HepG2 (cell line): ENCODE measurements around the gene CLIC4. TPM values are rescaled to one million over a fixed set of nuclear protein-coding genes. Genes with fewer than 3 reads are reported as not detected.
A peak's percentile ranks its signal among the peaks of the same experiment; 100 is the strongest.
"Not testable (repeated sequence)": the region's sequence is repeated elsewhere in the genome, so short reads cannot be mapped to it uniquely, and the experiment has no call there.

ENCODE experiments used
- ATAC-seq: fragments of 200-7000 bp; cut with Tn5 transposase; 3 replicates; pipeline ENCODE4 v1.9.1; 2020; ENCODE audit warnings: mild to moderate bottlenecking, moderate library complexity
- BruUV-seq: library from RNA; stranded (reverse); fragments of 400-500 nt; replicated peaks from 2 replicates; lab custom pipeline; 2021; lab: Mats Ljungman, UMichigan
- CTCF ChIA-PET: fragments of 300-600 bp; formaldehyde crosslinking; extraction: SDS; loops from one replicate; lab custom pipeline; 2021; ENCODE audit warnings: low total read pairs, inconsistent platforms, low intra/inter-chr PET ratio; lab: Yijun Ruan, JAX
- POLR2A ChIA-PET: fragments of 350-600 bp; sonication (Branson Sonifier 250); formaldehyde crosslinking; loops from one replicate; lab custom pipeline; 2020; ENCODE audit warnings: antibody characterized with exemption, inconsistent platforms; lab: Yijun Ruan, JAX
- DNase-seq: peaks from one replicate; pipeline ENCODE4 v3.0.0-alpha.2; 2015; ENCODE audit warnings: low spot score
- FAIRE-seq: peaks from 3 replicates; lab custom pipeline; 2011; peaks lifted over from hg19 to GRCh38; lab: Jason Lieb, UNC
- H2AFZ ChIP-seq: one replicate; pipeline ENCODE4 v1.6.1; 2011; ENCODE audit warnings: low read length, inconsistent platforms
- H3K27ac ChIP-seq: fragments of 300-600 bp; 3 replicates; pipeline ENCODE4 v1.8.0; 2011; ENCODE audit warnings: mixed run types, mild to moderate bottlenecking, mixed read lengths, low read length, inconsistent platforms; ENCODE audit not compliant: insufficient read depth; ENCODE audit errors: extremely low read length
- H3K27me3 ChIP-seq, 2 experiments: fragments of 200-600 bp in 1 of 2; 2 replicates in 1 of 2; 3 replicates in 1 of 2; pipeline versions ENCODE4 v1.6.0 to v1.8.0; 2011; ENCODE audit warnings: low read length in 2 of 2, mild to moderate bottlenecking in 2 of 2, moderate library complexity in 2 of 2, inconsistent platforms in 1 of 2; ENCODE audit not compliant: insufficient read depth in 2 of 2, control insufficient read depth in 1 of 2
- H3K36me3 ChIP-seq, 2 experiments: fragments of 200-600 bp in 1 of 2; replicated peaks in 1 of 2; 2 replicates in 1 of 2; 3 replicates in 1 of 2; pipeline versions ENCODE4 v1.5.1 to v1.8.0; 2011; ENCODE audit warnings: low read length in 2 of 2, inconsistent platforms in 1 of 2; ENCODE audit not compliant: insufficient read depth in 2 of 2, control insufficient read depth in 1 of 2
- H3K4me1 ChIP-seq: 2 replicates; pipeline ENCODE4 v1.5.1; 2012; ENCODE audit warnings: low read length, inconsistent platforms; ENCODE audit not compliant: insufficient read depth
- H3K4me2 ChIP-seq: 2 replicates; pipeline ENCODE4 v1.6.0; 2011; ENCODE audit warnings: low read depth, low read length, inconsistent platforms
- H3K4me3 ChIP-seq, 3 experiments: fragments of 200-600 bp in 1 of 3; sonication (generic), shearing (Covaris generic) in 1 of 3; replicated peaks in 1 of 3; 2 replicates each; pipeline ENCODE4 v1.5.1; 2011 to 2016; ENCODE audit warnings: low read length in 3 of 3, inconsistent platforms in 2 of 3, low read depth in 2 of 3, mild to moderate bottlenecking in 2 of 3, control low read depth in 1 of 3, mixed read lengths in 1 of 3; ENCODE audit not compliant: insufficient read depth in 1 of 3
- H3K79me2 ChIP-seq: one replicate; pipeline ENCODE4 v1.6.1; 2011; ENCODE audit warnings: low read length, inconsistent platforms; ENCODE audit not compliant: insufficient read depth
- H3K9ac ChIP-seq: 2 replicates; pipeline ENCODE4 v1.6.0; 2011; ENCODE audit warnings: mild to moderate bottlenecking, low read depth, low read length, inconsistent platforms; ENCODE audit not compliant: insufficient read depth
- H3K9me3 ChIP-seq: 2 replicates; pipeline ENCODE4 v1.5.1; 2012; ENCODE audit warnings: mild to moderate bottlenecking, low read length
- H4K20me1 ChIP-seq: 2 replicates; pipeline ENCODE4 v1.6.0; 2011; ENCODE audit warnings: inconsistent platforms, mild to moderate bottlenecking, low read length, moderate library complexity; ENCODE audit not compliant: insufficient read depth
- ATF7 ChIP-seq, 2 experiments: fragments of 450-650 bp in 1 of 2; sonication (generic) in 1 of 2; formaldehyde crosslinking in 1 of 2; IDR thresholded peaks; 2 replicates each; pipeline versions ENCODE4 v1.4.0 to v1.6.1; 2016 to 2020; ENCODE audit warnings: antibody characterized with exemption in 1 of 2, mild to moderate bottlenecking in 1 of 2, missing genetic modification reagents in 1 of 2
- HNF4A ChIP-seq: sonication (generic); formaldehyde crosslinking; IDR thresholded peaks from 2 replicates; pipeline ENCODE4 v1.4.0; 2020; ENCODE audit warnings: missing genetic modification reagents
- MTA3 ChIP-seq: sonication (generic); formaldehyde crosslinking; IDR thresholded peaks from 2 replicates; pipeline ENCODE4 v1.4.0; 2020; ENCODE audit warnings: missing genetic modification reagents
- PAX8 ChIP-seq: sonication (generic); formaldehyde crosslinking; IDR thresholded peaks from 2 replicates; pipeline ENCODE4 v1.8.0; 2022; ENCODE audit warnings: mild to moderate bottlenecking, missing genetic modification reagents, borderline replicate concordance
- RFX3 ChIP-seq: IDR thresholded peaks from 2 replicates; pipeline ENCODE4 v1.6.1; 2016; ENCODE audit warnings: missing biosample characterization, missing genetic modification reagents
- ZMYM4 ChIP-seq: sonication (generic); formaldehyde crosslinking; IDR thresholded peaks from 2 replicates; pipeline ENCODE4 v1.8.1; 2023; ENCODE audit warnings: mild to moderate bottlenecking, missing genetic modification reagents
- ZNF17 ChIP-seq: sonication (generic); formaldehyde crosslinking; IDR thresholded peaks from 2 replicates; pipeline ENCODE4 v1.5.0; 2020; ENCODE audit warnings: mild to moderate bottlenecking, missing genetic modification reagents
- ZNF841 ChIP-seq: sonication (generic); formaldehyde crosslinking; IDR thresholded peaks from 2 replicates; pipeline ENCODE4 v1.8.1; 2023; ENCODE audit warnings: missing genetic modification reagents, borderline replicate concordance
- WGBS: methylation state at CpG from one replicate; pipeline ENCODE4 v1.1.6; 2017; ENCODE audit warnings: low lambda C conversion rate; 5-methylcytosine and 5-hydroxymethylcytosine counted together
- in situ Hi-C: cut with HindIII; loops from 2 replicates; pipeline ENCODE4 v1.10.0; 2017; ENCODE audit warnings: low pct_unique_long_range_greater_than_20kb; ENCODE audit not compliant: extremely low pct_ligation_motif_present
- intact Hi-C: fragments of 100-400 bp; cut with micrococcal nuclease; formaldehyde crosslinking; loops from one replicate; pipeline ENCODE4 v1.10.0; 2022; ENCODE audit not compliant: unreplicated experiment
- polyA plus RNA-seq, 8 experiments: library from polyadenylated mRNA; depleted of rRNA in 3 of 8; stranded (reverse) in 7 of 8; unstranded in 1 of 8; fragments of >200 nt; fragmentation: Illumina TruSeq in 4 of 8; extraction: Trizol in 4 of 8; gene quantifications; 2 replicates each; pipeline versions ENCODE4 v1.2.1 to v1.2.3, GENCODE V29; 2011 to 2016; ENCODE audit warnings: low read depth in 4 of 8, missing spikeins in 1 of 8, mixed read lengths in 1 of 8; ENCODE audit not compliant: insufficient read depth in 1 of 8
- total RNA-seq, 5 experiments: library from RNA; depleted of rRNA; stranded (reverse); fragments of >200 nt; fragmentation: Illumina TruSeq; extraction: Trizol; gene quantifications; 2 replicates each; pipeline ENCODE4 v1.2.3, GENCODE V29; 2016; ENCODE audit warnings: low read depth in 1 of 5
- TF ChIP-seq, protein P1 (sequence below): sonication (generic); formaldehyde crosslinking; IDR thresholded peaks from 2 replicates; pipeline ENCODE4 v1.4.0; 2020; ENCODE audit warnings: mild to moderate bottlenecking, missing genetic modification reagents

The CLIC4 gene
- total and polyA plus RNA-seq, 2 of the 13 experiments (the other 11 are each of a cell fraction or from before 2014, with no cell fraction given), result 23.3 to 77.4 TPM

DNA sequence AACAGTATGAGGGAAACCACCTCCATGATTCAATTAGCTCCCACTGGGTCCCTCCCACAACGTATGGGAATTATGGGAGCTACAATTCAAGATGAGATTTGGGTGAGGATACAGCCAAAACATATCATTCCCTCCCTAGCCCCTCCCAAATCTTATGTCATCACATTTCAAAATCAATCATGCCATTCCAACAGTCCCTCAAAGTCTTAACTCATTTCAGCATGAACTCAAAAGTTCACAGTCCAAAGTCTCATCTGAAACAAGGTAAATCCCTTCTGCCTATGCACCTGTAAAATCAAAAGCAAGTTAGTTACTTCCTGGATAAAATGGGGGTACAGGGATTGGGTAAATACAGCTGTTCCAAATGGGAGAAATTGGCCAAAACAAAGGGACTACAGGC lies 146.1 kb downstream of the CLIC4 start:
- BruUV-seq, in situ Hi-C loops, FAIRE-seq: not testable (repeated sequence)

DNA sequence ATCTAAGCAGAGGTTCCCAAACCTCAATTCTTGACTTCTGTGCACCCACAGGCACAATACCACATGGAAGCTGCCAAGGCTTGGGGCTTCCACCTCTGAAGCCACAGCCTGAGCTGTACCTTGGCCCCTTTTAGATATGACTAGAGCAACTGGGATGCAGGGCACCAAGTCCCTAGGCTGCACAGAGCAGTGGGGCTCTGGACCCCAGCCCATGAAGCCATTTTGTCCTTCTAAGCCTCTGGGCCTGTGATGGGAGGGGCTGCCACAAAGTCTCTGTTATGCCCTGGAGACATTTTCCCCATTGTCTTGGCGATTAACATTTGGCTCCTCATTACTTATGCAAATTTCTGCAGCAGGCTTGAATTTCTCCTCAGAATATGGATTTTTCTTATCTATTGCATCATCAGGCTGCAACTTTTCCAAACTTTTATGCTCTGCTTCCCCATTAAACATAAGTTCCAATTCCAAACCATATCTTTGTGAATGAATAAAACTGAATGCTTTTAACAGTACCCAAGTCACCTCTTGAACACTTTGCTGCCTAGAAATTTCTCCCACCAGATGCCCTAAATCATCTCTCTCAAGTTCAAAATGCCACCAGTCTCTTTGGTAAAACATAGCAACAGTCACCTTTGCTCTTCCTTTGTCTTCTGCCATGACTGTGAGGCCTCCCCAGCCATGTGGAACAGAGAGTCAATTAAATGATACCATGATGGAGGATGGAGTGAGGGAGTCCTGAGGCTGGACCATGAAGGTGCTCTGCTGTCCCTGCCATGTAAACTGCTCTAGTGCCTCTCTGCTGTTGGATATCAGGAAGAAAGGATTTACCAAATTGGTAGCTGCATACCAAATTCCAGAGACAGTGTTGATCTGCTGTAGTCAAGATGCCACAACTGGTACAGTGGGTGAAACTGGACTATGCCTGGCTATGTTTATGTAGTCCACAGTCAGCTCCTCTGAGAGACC lies 147.2 kb downstream of the CLIC4 start:
- TF ChIP-seq ZNF17 (CRISPR knock-in tag), result no peak
- peak; percentile 17; the same call in 1 of the 2 replicates for TF ChIP-seq ATF7 (IDR thresholded peaks at IDR 0.05)
- no peak for TF ChIP-seq ATF7 (CRISPR knock-in tag; IDR thresholded peaks at IDR 0.05)
- TF ChIP-seq MTA3 (CRISPR knock-in tag), result no peak
- no peak for TF ChIP-seq RFX3
- peak; percentile 90; the same call in 1 of the 2 replicates for TF ChIP-seq ZNF841 (CRISPR knock-in tag)
- no peak for TF ChIP-seq ZMYM4 (CRISPR knock-in tag)
- no peak for TF ChIP-seq PAX8 (CRISPR knock-in tag)
- TF ChIP-seq, protein P1, sequence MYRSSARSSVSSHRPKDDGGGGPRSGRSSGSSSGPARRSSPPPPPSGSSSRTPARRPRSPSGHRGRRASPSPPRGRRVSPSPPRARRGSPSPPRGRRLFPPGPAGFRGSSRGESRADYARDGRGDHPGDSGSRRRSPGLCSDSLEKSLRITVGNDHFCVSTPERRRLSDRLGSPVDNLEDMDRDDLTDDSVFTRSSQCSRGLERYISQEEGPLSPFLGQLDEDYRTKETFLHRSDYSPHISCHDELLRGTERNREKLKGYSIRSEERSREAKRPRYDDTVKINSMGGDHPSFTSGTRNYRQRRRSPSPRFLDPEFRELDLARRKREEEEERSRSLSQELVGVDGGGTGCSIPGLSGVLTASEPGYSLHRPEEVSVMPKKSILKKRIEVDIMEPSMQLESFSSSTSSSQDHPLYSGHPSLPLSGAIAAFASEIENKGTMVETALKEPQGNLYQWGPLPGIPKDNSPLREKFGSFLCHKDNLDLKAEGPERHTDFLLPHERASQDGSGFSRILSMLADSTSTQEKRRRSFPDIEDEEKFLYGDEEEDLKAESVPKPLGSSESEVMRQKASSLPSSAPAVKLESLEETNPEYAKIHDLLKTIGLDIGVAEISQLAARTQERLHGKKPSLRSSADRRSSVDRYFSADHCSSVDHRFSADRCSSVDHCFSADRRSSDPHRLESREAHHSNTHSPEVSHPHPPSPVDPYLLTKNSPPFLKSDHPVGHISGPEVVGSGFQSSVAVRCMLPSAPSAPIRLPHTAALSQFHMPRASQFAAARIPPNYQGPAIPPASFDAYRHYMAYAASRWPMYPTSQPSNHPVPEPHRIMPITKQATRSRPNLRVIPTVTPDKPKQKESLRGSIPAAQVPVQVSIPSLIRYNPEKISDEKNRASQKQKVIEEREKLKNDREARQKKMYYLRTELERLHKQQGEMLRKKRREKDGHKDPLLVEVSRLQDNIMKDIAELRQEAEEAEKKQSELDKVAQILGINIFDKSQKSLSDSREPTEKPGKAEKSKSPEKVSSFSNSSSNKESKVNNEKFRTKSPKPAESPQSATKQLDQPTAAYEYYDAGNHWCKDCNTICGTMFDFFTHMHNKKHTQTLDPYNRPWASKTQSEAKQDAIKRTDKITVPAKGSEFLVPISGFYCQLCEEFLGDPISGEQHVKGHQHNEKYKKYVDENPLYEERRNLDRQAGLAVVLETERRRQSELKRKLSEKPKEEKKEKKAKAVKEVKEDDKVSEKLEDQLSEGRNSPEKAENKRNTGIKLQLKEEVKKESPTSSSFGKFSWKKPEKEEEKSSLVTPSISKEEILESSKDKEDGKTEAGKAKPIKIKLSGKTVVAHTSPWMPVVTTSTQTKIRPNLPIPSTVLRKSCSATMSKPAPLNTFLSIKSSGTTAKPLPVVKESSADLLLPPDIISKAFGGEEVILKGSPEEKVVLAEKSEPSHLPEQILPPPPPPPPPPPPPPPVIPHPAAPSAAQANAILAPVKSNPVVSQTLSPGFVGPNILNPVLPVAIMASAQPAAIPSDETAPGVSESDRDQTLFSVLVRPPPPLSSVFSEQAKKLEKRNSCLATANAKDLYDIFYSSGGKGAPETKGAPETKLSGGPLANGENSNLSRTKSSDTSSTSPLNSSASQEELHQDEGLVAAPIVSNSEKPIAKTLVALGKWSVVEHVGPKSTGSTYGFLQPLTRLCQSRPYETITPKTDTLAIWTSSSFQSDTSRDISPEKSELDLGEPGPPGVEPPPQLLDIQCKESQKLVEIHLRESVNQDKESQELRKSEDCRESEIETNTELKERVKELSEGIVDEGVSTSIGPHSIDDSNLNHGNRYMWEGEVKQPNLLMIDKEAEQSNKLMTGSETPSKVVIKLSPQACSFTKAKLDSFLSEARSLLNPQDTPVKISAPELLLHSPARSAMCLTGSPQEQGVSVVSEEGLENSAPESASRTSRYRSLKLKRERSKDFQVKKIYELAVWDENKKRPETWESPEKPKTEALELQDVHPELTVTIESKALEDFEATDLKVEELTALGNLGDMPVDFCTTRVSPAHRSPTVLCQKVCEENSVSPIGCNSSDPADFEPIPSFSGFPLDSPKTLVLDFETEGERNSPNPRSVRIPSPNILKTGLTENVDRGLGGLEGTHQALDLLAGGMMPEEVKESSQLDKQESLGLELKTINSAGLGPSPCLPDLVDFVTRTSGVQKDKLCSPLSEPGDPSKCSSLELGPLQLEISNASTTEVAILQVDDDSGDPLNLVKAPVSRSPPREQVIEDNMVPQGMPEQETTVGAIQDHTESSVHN, result no peak
- TF ChIP-seq, all 625 proteins: peak for 2
- in situ Hi-C loops, result no loop called here
- WGBS, result 0% methylated on average over 1 of the region's 1 CpG
- Histone ChIP-seq H3K4me2 (no peak overlapping the region), H3K27ac (no peak overlapping the region), H3K4me3 (no peak overlapping the region), H3K36me3 (no peaks in the 10 kb centered on the region), H3K9ac (no peak overlapping the region), H3K4me1 (no peaks in the 10 kb centered on the region), H3K9me3 (peaks cover 11% of the 10 kb centered on the region), H3K27me3 (peaks cover 0 to 4% of the 10 kb centered on the region in 2 experiments; a peak in 1 of 5 replicates), H2AFZ (no peak overlapping the region), H3K79me2 (no peaks in the 10 kb centered on the region), H4K20me1 (no peaks in the 10 kb centered on the region)
- BruUV-seq, result no TSS peak
- ChIA-PET POLR2A (no interaction called here), CTCF (no interaction called here)
- FAIRE-seq (no peak), ATAC-seq (no peak), DNase-seq (no peak)
- intact Hi-C loops, result no loop called here

More for the DNA sequence above, 146.1 kb downstream of the CLIC4 start:
- not testable (repeated sequence) for H3K36me3 ChIP-seq, H3K4me2 ChIP-seq
- peak; percentile 31; the same call in 1 of the 2 replicates for TF ChIP-seq HNF4A (CRISPR knock-in tag)
- TF ChIP-seq, all 625 proteins: peak for 1; not testable (repeated sequence) for 624
- POLR2A ChIA-PET, H3K27me3 ChIP-seq, H3K27ac ChIP-seq, ATAC-seq, DNase-seq, CTCF ChIA-PET, H3K4me3 ChIP-seq, H4K20me1 ChIP-seq, H3K9ac ChIP-seq, H2AFZ ChIP-seq, intact Hi-C loops, H3K79me2 ChIP-seq, H3K4me1 ChIP-seq: not testable (repeated sequence)
- 0% methylated on average over 1 of the region's 1 CpG for WGBS
- peaks cover 11% of the 10 kb centered on the region for H3K9me3 ChIP-seq
